GM18499 (cell line): ENCODE data around the gene WNT6.
"Not testable (repeated sequence)": the region's sequence is repeated elsewhere in the genome, so short reads cannot be mapped to it uniquely, and the experiment has no call there.

ENCODE experiments used
- ATAC-seq: cut with Tn5 transposase; IDR thresholded peaks from one replicate; pipeline ENCODE4 v1.9.1; 2021; ENCODE audit warnings: moderate number of reproducible peaks; ENCODE audit not compliant: insufficient read depth, unreplicated experiment

WNT6 gene

GRCh38 chr2:218829868-218830451 lies 29.6 kb upstream of the WNT6 start:
- ATAC-seq, result no peak

GRCh38 chr2:218830526-218831306 lies 28.9 kb upstream of the WNT6 start:
- no peak for ATAC-seq

GRCh38 chr2:218831378-218831990 lies 28.1 kb upstream of the WNT6 start, which contains the start of gene PRKAG3:
Gene PRKAG3 (minus strand): TSS chr2:218831803.
- no peak for ATAC-seq

GRCh38 chr2:218832081-218832480 lies 27.5 kb upstream of the WNT6 start:
- ATAC-seq, result no peak

GRCh38 chr2:218832520-218832919 lies 27.1 kb upstream of the WNT6 start:
- ATAC-seq, result no peak

- ATAC-seq, result no peak
Measured at GRCh38 chr2:218833023-218833609, 26.5 kb upstream of the WNT6 start.

- no peak for ATAC-seq
Measured at GRCh38 chr2:218834685-218835084, 24.9 kb upstream of the WNT6 start.

GRCh38 chr2:218837495-218837894 lies 22.1 kb upstream of the WNT6 start:
- ATAC-seq, result no peak

- no peak for ATAC-seq
Measured at GRCh38 chr2:218839430-218839829, 20.2 kb upstream of the WNT6 start.

GRCh38 chr2:218839888-218840287 lies 19.7 kb upstream of the WNT6 start:
- no peak for ATAC-seq

GRCh38 chr2:218844334-218844733 lies 15.3 kb upstream of the WNT6 start:
- not testable (repeated sequence) for ATAC-seq

GRCh38 chr2:218846963-218847362 lies 12.6 kb upstream of the WNT6 start:
- not testable (repeated sequence) for ATAC-seq

- ATAC-seq, result no peak
Measured at GRCh38 chr2:218849721-218850120, 9.9 kb upstream of the WNT6 start.

- no peak for ATAC-seq
Measured at GRCh38 chr2:218850796-218851195, 8.8 kb upstream of the WNT6 start.

GRCh38 chr2:218851286-218851685 lies 8.3 kb upstream of the WNT6 start:
- no peak for ATAC-seq

- ATAC-seq, result no peak
Measured at GRCh38 chr2:218852911-218853667, 6.5 kb upstream of the WNT6 start.

GRCh38 chr2:218853766-218854165 lies 5.8 kb upstream of the WNT6 start:
- ATAC-seq, result no peak

GRCh38 chr2:218854860-218855259 lies 4.7 kb upstream of the WNT6 start:
- no peak for ATAC-seq

GRCh38 chr2:218855305-218856166 lies 4.1 kb upstream of the WNT6 start:
- no peak for ATAC-seq
